ENCODE data around the gene VPS39. TPM values are rescaled to one million over a fixed set of nuclear protein-coding genes. Genes with fewer than 3 reads are reported as not detected.

The VPS39 gene
- total and polyA plus RNA-seq, 12 donors = 24.9 to 55.0 (median 48.9) TPM

- no peak overlapping the region for H3K4me3 ChIP-seq
- no peaks in the 10 kb centered on the region for H3K36me3 ChIP-seq
- H3K27ac ChIP-seq = no peak overlapping the region
- intact Hi-C loops (cut with DNase I) = loop anchor here in 1 of 10 donors (5.0 kb wide), 1 partner anchor 150 kb away; no protein-coding TSS in a partner anchor
- no peak for TF ChIP-seq CTCF (IDR thresholded peaks at IDR 0.05)
- H3K4me1 ChIP-seq = peaks cover 0 to 4% (median 0%) of the 10 kb centered on the region in 9 donors
- ATAC-seq (no peak), DNase-seq (no peak)
- H3K9me3 ChIP-seq = no peaks in the 10 kb centered on the region
- peaks cover 0 to 8% (median 0%) of the 10 kb centered on the region in 7 donors for H3K27me3 ChIP-seq
- 85 to 87% methylated on average over 21 of the region's 21 CpGs for WGBS, 2 donors
Observed at GRCh38 chr15:42141795-42142667, 66.1 kb downstream of the VPS39 start.

DNA sequence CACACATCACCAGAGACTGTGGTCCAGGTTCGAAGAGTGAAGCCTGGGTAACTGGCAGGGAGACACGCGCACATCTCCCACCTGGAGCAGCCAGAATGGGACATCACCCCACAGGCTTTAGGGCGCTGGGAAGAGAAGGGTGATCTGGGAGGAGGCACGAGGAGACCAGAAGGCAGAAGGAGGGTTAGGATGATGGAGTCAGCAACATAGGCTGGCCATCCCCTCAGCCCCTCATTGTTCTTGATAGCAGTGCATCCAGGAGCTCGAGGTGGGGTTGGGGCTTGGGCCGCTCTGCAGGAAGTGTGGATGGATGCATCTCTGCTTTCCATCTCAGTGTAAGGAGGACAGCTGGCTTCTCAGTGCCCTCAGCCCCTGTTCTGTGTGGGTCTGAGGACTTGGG, 66.9 kb downstream of the VPS39 start:
- Histone ChIP-seq H3K27ac (no peak overlapping the region), H3K36me3 (no peaks in the 10 kb centered on the region), H3K4me3 (no peak overlapping the region), H3K27me3 (peaks cover 0 to 8% (median 0%) of the 10 kb centered on the region in 7 donors), H3K4me1 (peaks cover 0 to 4% (median 0%) of the 10 kb centered on the region in 9 donors), H3K9me3 (no peaks in the 10 kb centered on the region)
- ATAC-seq (no peak), DNase-seq (no peak)
- TF ChIP-seq CTCF (IDR thresholded peaks at IDR 0.05) = no peak
- WGBS, 2 donors = 82 to 84% methylated on average over 7 of the region's 7 CpGs
- intact Hi-C loops (cut with DNase I) = loop anchor here in 1 of 10 donors (5.0 kb wide), 1 partner anchor 149 kb away; no protein-coding TSS in a partner anchor

GRCh38 chr15:42140383-42141070, 67.6 kb downstream of the VPS39 start:
- peaks cover 0 to 4% (median 0%) of the 10 kb centered on the region in 9 donors for H3K4me1 ChIP-seq
- H3K4me3 ChIP-seq = no peak overlapping the region
- 83 to 88% methylated on average over 8 of the region's 8 CpGs for WGBS, 2 donors
- H3K9me3 ChIP-seq = no peaks in the 10 kb centered on the region
- TF ChIP-seq CTCF (IDR thresholded peaks at IDR 0.05) = no peak
- no peaks in the 10 kb centered on the region for H3K36me3 ChIP-seq
- no peak for ATAC-seq
- DNase-seq = no peak
- H3K27me3 ChIP-seq = peaks cover 0 to 8% (median 0%) of the 10 kb centered on the region in 7 donors
- intact Hi-C loops (cut with DNase I) = loop anchor here in 1 of 10 donors (5.0 kb wide), 1 partner anchor 148 kb away; no protein-coding TSS in a partner anchor
- no peak overlapping the region for H3K27ac ChIP-seq

DNA sequence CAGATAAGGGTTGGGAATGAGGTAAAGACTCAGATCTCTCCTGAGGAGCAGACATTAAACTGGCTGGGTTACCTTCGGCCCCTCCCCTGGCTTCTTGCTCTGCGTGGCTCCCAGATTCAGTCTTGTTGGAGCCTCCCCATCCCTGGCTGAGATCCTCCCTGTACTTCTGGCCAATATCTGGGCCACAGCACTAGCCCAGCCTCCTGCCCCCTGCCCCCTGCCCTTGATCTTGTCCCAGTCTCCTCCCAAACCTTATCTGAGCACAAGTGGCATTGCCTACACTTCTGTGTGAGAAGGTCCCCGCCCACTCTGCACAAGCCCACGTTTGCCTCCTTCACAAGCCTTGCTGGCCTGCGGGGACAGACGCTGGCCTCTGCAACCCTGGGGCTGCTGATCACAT, 68.5 kb downstream of the VPS39 start:
- DNase-seq = no peak
- ATAC-seq = no peak
- Histone ChIP-seq H3K27ac (no peak overlapping the region), H3K27me3 (peaks cover 0 to 3% (median 0%) of the 10 kb centered on the region in 7 donors), H3K9me3 (no peaks in the 10 kb centered on the region), H3K36me3 (no peaks in the 10 kb centered on the region), H3K4me1 (peaks cover 0 to 4% (median 0%) of the 10 kb centered on the region in 9 donors), H3K4me3 (no peak overlapping the region)
- intact Hi-C loops (cut with DNase I) = loop anchor here in 9 of 10 donors (2.0 to 10.0 kb wide), 7 partner anchors 57 to 152 kb away; no protein-coding TSS in a partner anchor
- 78 to 80% methylated on average over 6 of the region's 6 CpGs for WGBS, 2 donors
- no peak for TF ChIP-seq CTCF (IDR thresholded peaks at IDR 0.05)

Measured in heart right ventricle (tissue), 16 donors.